BE2C (cell line): ENCODE results near the gene GYS1.

Experiments
- DNase-seq: peaks from one replicate; pipeline ENCODE4 v3.0.0-alpha.2; 2020
- H3K27me3 ChIP-seq: fragments of 250-450 bp; sonication (Bioruptor Pico); 2 replicates; pipeline ENCODE4 v1.5.1; 2020; ENCODE audit warnings: mild to moderate bottlenecking
- H3K36me3 ChIP-seq: fragments of 250-450 bp; sonication (Bioruptor Pico); 2 replicates; pipeline ENCODE4 v1.5.1; 2020; ENCODE audit warnings: mild to moderate bottlenecking
- H3K4me1 ChIP-seq: fragments of 250-450 bp; sonication (Bioruptor Pico); 2 replicates; pipeline ENCODE4 v1.5.1; 2020
- H3K4me3 ChIP-seq: 2 replicates; pipeline ENCODE4 v1.5.1; 2011; ENCODE audit warnings: low read depth, low read length
- H3K9me3 ChIP-seq: fragments of 250-450 bp; sonication (Bioruptor Pico); 2 replicates; pipeline ENCODE4 v1.5.1; 2020
- TF ChIP-seq, protein P1 (sequence below): IDR thresholded peaks from 2 replicates; pipeline ENCODE4 v1.5.1; 2012; ENCODE audit warnings: mild to moderate bottlenecking, low read depth, low read length

GYS1 gene

DNA sequence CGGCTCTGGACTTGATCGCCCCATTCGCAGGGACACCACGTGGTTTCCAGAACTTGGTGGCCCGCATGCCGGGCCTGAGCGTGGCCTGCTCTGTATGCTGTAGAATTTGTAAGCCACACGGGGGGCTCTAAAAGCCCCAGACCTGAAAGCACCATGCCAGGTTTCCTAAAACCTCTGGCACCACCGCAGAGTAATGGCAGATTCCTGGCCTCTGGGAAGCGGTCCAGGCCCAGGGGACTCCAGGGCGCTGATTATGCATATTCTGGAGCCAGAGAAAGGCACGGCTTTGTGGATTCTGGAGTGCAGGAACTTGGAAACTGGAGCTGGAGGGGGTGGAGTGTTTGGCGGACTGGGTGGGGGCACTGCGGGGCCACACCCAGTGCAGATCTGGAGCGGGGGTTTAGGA is 24.3 kb downstream of the GYS1 start:
- no peak for DNase-seq
- Histone ChIP-seq H3K4me1 (peaks cover 21% of the 10 kb centered on the region), H3K9me3 (no peaks in the 10 kb centered on the region), H3K36me3 (peaks cover 37% of the 10 kb centered on the region), H3K27me3 (no peaks in the 10 kb centered on the region), H3K4me3 (no peak overlapping the region)
- TF ChIP-seq, protein P1, sequence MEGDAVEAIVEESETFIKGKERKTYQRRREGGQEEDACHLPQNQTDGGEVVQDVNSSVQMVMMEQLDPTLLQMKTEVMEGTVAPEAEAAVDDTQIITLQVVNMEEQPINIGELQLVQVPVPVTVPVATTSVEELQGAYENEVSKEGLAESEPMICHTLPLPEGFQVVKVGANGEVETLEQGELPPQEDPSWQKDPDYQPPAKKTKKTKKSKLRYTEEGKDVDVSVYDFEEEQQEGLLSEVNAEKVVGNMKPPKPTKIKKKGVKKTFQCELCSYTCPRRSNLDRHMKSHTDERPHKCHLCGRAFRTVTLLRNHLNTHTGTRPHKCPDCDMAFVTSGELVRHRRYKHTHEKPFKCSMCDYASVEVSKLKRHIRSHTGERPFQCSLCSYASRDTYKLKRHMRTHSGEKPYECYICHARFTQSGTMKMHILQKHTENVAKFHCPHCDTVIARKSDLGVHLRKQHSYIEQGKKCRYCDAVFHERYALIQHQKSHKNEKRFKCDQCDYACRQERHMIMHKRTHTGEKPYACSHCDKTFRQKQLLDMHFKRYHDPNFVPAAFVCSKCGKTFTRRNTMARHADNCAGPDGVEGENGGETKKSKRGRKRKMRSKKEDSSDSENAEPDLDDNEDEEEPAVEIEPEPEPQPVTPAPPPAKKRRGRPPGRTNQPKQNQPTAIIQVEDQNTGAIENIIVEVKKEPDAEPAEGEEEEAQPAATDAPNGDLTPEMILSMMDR: no peak

DNA sequence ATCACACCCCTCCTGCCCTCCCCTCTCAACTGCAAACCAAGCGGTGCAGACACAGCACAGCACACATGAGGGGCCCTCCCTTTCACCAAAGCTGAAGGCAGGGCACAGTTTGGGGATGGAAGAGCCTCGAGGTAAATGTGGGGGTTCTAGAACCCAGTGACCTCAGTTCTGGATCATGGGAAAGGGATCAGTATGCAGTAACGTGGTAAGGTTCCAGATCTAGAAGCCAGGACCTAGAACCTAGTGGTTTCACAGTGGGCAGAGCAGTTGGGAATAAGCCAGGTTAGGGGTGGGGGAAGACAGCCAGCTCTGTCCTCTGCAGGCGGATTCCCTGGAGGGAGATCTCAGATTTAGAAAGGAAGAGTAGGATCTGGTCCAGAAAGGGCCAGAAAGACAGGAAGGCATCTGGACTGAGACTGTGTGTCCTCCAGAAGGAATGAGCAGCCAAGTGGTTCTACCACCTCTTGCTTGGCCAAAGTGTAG is 24.9 kb downstream of the GYS1 start:
- no peaks in the 10 kb centered on the region for H3K9me3 ChIP-seq
- H3K4me3 ChIP-seq: no peak overlapping the region
- TF ChIP-seq, protein P1: no peak
- DNase-seq: no peak
- H3K27me3 ChIP-seq: no peaks in the 10 kb centered on the region
- peaks cover 37% of the 10 kb centered on the region for H3K36me3 ChIP-seq
- H3K4me1 ChIP-seq: peaks cover 27% of the 10 kb centered on the region

DNA sequence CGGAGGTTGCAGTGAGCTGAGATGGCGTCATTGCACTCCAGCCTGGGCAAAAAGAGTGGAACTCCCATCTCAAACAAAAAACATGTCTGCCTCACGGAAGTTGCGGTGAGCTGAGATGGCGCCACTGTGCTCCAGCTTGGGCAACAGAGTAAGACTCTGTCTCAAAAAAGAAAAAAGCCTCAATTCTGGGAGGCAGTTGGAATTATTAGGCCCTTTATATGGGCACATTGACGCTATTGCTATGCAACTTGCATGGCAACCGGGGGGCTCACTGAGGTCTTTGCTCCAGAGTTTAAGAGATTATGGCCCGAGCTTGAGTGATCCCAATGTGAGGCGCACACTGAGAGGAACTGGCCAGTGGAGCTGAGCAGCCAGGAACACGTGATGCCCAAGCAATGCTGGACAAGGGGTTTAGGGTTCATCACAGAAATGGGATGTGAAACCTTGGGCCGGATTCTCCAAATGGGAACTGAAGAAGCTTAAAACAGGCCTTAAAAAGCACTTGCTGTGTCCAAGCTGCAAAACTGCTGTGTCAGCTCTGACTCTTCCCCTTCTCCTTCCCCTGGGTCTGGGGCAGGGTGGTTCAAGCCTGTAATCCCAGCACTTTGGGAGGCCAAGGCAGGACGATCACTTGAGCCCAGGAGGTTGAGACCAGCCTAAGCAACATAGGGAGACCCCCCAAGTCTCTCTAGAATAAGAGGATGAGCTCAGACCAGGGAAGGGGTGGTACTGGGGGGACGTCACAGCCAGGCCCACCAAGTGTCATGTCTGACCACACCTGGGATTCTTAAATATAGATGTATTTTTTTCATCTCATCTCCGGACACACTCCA is 25.5 kb downstream of the GYS1 start:
- Histone ChIP-seq H3K27me3 (no peaks in the 10 kb centered on the region), H3K4me1 (peaks cover 27% of the 10 kb centered on the region), H3K4me3 (no peak overlapping the region), H3K36me3 (peaks cover 37% of the 10 kb centered on the region), H3K9me3 (no peaks in the 10 kb centered on the region)
- TF ChIP-seq, protein P1: no peak
- no peak for DNase-seq

DNA sequence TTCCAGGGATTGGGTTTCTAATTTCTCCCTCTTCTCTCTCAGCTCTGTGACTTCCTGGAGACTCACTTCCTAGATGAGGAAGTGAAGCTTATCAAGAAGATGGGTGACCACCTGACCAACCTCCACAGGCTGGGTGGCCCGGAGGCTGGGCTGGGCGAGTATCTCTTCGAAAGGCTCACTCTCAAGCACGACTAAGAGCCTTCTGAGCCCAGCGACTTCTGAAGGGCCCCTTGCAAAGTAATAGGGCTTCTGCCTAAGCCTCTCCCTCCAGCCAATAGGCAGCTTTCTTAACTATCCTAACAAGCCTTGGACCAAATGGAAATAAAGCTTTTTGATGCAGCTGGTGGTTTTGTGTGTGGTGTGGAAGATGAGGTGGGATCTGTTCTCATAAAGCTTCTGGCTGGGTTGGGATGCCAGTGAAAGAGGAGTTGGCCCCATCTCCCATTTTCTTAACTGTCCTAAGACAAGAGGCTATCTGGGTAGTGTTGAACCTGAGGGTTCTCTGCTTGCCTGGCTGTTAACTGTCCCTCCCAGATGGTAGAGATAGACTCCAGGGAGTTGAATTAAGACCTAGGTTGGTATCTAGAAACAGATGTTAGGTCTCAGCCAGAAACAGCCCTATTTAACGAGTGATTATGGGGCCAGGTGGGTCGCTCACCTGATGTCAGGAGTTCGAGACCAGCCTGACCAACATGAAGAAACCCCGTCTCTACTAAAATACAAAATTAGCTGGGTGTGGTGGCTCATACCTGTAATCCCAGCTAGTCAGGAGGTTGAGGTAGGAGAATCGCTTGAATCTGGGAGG is 26.4 kb downstream of the GYS1 start:
- Histone ChIP-seq H3K27me3 (no peaks in the 10 kb centered on the region), H3K4me3 (peak overlapping the region; percentile 79), H3K4me1 (peaks cover 27% of the 10 kb centered on the region), H3K9me3 (no peaks in the 10 kb centered on the region), H3K36me3 (peaks cover 37% of the 10 kb centered on the region)
- no peak for DNase-seq
- TF ChIP-seq, protein P1: no peak

DNA sequence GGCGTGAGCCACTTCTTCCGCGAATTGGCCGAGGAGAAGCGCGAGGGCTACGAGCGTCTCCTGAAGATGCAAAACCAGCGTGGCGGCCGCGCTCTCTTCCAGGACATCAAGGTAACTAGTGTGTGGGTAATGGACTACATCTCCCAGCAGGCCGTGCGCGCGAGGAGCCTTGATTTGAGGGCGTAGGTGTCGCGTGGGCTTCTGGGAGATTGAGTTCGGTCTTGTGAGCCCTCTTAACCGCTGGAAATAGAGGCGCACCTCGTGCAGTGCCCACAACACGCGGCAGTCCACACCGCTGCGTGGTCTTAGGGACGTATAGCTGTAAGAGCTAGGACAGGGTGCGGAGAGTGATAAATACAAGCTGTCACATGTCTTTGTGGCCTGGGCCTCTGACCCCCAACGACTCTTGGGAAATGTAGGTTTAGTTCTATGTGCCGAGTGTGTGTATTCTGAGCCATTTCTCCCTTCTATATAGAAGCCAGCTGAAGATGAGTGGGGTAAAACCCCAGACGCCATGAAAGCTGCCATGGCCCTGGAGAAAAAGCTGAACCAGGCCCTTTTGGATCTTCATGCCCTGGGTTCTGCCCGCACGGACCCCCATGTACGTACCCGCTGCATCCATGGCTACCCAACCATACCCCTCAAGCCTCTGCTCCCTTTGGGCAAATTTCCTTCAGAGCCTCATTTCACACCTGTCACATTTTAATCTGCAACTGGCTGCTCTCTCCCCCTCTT is 27.1 kb downstream of the GYS1 start:
- Histone ChIP-seq H3K36me3 (peaks cover 37% of the 10 kb centered on the region), H3K4me1 (peaks cover 27% of the 10 kb centered on the region), H3K4me3 (peak overlapping the region; percentile 79), H3K9me3 (no peaks in the 10 kb centered on the region), H3K27me3 (no peaks in the 10 kb centered on the region)
- TF ChIP-seq, protein P1: no peak
- peak; percentile 92 for DNase-seq
